ENCODE data around the gene NTRK3. TPM values are rescaled to one million over a fixed set of nuclear protein-coding genes. Genes with fewer than 3 reads are reported as not detected.

The NTRK3 gene
- total RNA-seq, 1 donor from 2014 or later: not detected

DNA sequence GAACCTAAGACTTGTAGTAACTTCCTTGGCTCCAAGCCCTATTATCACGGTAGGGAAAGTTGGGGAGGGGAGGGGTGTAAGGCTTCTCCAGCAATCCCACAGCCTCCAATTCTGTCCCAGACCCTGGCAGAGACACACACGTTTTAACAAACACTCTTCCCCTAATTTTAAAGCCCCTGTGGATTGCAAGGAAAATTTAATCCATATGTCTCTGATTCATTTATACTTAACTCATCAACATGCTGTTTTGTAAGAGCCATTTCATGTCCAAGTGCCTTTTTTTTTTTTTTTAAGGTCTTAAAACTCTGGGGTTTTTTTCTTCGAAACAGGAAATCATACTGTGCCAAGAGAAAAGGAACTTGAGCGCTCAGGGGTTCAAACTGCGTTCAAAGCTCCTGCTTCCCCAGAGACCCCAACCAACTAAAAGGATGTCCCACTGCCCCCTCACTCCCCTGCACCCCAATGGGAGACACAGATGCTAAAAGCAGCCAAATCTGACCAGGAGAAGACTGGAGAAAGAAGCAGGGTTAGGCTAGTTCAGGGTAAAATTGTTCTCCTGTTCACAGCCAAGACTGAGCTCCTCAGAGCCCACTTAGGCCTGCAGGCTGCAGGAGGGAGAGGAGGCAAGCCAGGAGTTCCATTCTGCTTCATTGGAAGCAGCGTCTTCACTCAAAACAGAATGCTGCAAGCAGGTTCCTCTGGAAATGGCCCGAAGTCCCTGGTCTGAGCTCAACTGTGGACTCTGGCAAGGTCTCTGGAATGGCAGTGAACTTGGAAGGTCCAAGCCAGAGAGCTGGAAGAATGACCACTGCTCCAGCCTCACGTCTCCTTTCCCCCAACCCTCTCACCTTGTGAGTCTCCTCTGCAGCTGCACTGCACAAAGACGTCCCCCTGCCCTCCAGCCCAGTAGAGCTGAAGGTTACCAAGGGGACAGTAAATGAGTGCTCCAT, 172.5 kb downstream of the NTRK3 start:
- no peaks in the 10 kb centered on the region for H3K9me3 Mint-ChIP-seq (ENCODE audit: low read depth)
- peaks cover 3% of the 10 kb centered on the region for H3K27me3 Mint-ChIP-seq
- no peak overlapping the region for H3K27ac Mint-ChIP-seq
- H3K4me1 Mint-ChIP-seq (ENCODE audit: low read depth): no peaks in the 10 kb centered on the region
- H3K4me3 Mint-ChIP-seq (ENCODE audit: low read depth): no peak overlapping the region
- H3K36me3 Mint-ChIP-seq (ENCODE audit: insufficient read depth): no peaks in the 10 kb centered on the region
- DNase-seq (ENCODE audit: low spot score, unreplicated experiment): no peak
- no peak for TF ChIP-seq CTCF (IDR thresholded peaks at IDR 0.05; ENCODE audit: unreplicated experiment)

DNA sequence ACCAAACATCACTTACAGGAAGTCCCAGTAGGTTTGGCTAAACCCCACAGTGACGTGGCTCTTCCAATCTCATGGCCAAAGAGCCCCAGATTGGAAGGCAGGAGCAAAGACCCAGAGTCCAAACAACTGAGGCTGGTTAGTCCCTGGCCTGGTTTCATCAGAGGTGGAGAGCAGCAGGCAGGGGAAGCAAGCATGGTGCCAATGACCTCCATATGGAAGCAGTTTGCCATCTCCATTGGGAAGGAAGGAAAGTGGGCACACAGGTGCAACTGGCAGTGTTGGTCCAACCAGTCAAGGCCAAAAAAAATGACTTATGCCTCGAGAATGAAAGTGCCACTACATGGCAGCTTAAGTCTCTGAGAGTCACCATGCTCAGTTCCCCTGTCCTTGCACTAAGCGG, 175.9 kb downstream of the NTRK3 start:
- no peaks in the 10 kb centered on the region for H3K4me1 Mint-ChIP-seq (ENCODE audit: low read depth)
- TF ChIP-seq CTCF (IDR thresholded peaks at IDR 0.05; ENCODE audit: unreplicated experiment): no peak
- H3K9me3 Mint-ChIP-seq (ENCODE audit: low read depth): no peaks in the 10 kb centered on the region
- peaks cover 3% of the 10 kb centered on the region for H3K27me3 Mint-ChIP-seq
- no peak overlapping the region for H3K27ac Mint-ChIP-seq
- no peaks in the 10 kb centered on the region for H3K36me3 Mint-ChIP-seq (ENCODE audit: insufficient read depth)
- no peak for DNase-seq (ENCODE audit: low spot score, unreplicated experiment)
- no peak overlapping the region for H3K4me3 Mint-ChIP-seq (ENCODE audit: low read depth)

- no peak overlapping the region for H3K27ac Mint-ChIP-seq
- DNase-seq (ENCODE audit: low spot score, unreplicated experiment): no peak
- H3K36me3 Mint-ChIP-seq (ENCODE audit: insufficient read depth): no peaks in the 10 kb centered on the region
- no peak overlapping the region for H3K4me3 Mint-ChIP-seq (ENCODE audit: low read depth)
- no peaks in the 10 kb centered on the region for H3K27me3 Mint-ChIP-seq
- TF ChIP-seq CTCF (IDR thresholded peaks at IDR 0.05; ENCODE audit: unreplicated experiment): no peak
- no peaks in the 10 kb centered on the region for H3K9me3 Mint-ChIP-seq (ENCODE audit: low read depth)
- peaks cover 11% of the 10 kb centered on the region for H3K4me1 Mint-ChIP-seq (ENCODE audit: low read depth)
These were observed 179.1 kb downstream of the NTRK3 start for GRCh38 chr15:88077296-88078020.

DNA sequence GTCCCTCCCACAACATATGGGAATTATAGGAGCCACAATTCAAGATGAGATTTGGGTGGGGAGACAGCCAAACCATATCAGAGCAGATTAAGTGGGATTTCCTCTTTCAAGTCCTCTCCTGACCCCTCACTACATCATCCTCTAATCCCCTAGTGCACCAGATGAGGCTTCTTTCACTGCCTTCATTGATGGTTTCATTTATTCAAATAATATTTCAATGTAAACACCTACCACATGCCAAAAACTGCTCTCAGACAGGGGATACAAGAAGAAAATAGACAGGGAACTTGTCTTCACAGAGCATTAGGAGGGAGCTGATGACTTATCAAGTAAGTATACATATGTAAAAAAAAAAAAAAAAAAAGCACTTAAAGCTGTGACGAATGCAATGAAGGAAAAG, 180.2 kb downstream of the NTRK3 start:
- no peaks in the 10 kb centered on the region for H3K36me3 Mint-ChIP-seq (ENCODE audit: insufficient read depth)
- no peak for TF ChIP-seq CTCF (IDR thresholded peaks at IDR 0.05; ENCODE audit: unreplicated experiment)
- H3K4me1 Mint-ChIP-seq (ENCODE audit: low read depth): peaks cover 11% of the 10 kb centered on the region
- no peak overlapping the region for H3K27ac Mint-ChIP-seq
- no peak overlapping the region for H3K4me3 Mint-ChIP-seq (ENCODE audit: low read depth)
- DNase-seq (ENCODE audit: low spot score, unreplicated experiment): no peak
- H3K9me3 Mint-ChIP-seq (ENCODE audit: low read depth): no peaks in the 10 kb centered on the region
- no peaks in the 10 kb centered on the region for H3K27me3 Mint-ChIP-seq

DNA sequence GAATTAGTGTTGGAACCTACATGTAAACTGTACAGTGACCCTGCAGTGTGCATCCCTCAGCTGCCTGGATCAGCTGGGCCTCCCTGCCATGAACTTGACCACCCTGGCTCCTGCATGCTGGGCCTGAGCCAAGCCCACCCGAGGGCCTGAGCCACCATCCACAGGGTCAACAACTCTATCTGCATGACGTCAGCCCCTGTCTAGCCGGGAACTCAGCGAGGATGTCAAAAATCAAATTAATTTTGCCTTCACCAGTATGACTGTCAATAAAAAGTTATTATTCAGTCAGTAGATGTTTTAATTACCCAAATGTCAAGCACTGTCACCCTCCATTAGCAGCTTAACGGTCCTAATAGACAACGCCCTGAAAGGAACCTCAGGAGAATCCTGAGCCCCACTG, 181.4 kb downstream of the NTRK3 start:
- Mint-ChIP-seq H3K4me1 (ENCODE audit: low read depth) (peaks cover 11% of the 10 kb centered on the region), H3K9me3 (ENCODE audit: low read depth) (no peaks in the 10 kb centered on the region), H3K27me3 (peaks cover under 1% of the 10 kb centered on the region), H3K27ac (no peak overlapping the region), H3K36me3 (ENCODE audit: insufficient read depth) (no peaks in the 10 kb centered on the region), H3K4me3 (ENCODE audit: low read depth) (no peak overlapping the region)
- DNase-seq (ENCODE audit: low spot score, unreplicated experiment): no peak
- TF ChIP-seq CTCF (IDR thresholded peaks at IDR 0.05; ENCODE audit: unreplicated experiment): no peak

All from progenitor cell of endocrine pancreas (in vitro differentiated cells).